ENCODE measurements around the gene SLC25A42. TPM values are rescaled to one million over a fixed set of nuclear protein-coding genes. Genes with fewer than 3 reads are reported as not detected.

The SLC25A42 gene
- total RNA-seq, 4 donors from 2014 or later, result 4.6 to 13.9 (median 7.4) TPM

GRCh38 chr19:19140476-19140875 lies 76.7 kb downstream of the SLC25A42 start:
- intact Hi-C loops (cut with DNase I; ENCODE audit: low total_unique reads), result no loop called here
- 58 to 63% methylated on average over 5 of the region's 5 CpGs for WGBS, 2 donors
- no peak overlapping the region for H3K4me3 ChIP-seq (ENCODE audit: low read depth, poor library complexity, severe bottlenecking)
- no peak for DNase-seq (ENCODE audit: low spot score in 2 of 2)
- TF ChIP-seq CTCF (IDR thresholded peaks at IDR 0.05), result no peak
- TF ChIP-seq POLR2A (IDR thresholded peaks at IDR 0.05), result no peak

DNA sequence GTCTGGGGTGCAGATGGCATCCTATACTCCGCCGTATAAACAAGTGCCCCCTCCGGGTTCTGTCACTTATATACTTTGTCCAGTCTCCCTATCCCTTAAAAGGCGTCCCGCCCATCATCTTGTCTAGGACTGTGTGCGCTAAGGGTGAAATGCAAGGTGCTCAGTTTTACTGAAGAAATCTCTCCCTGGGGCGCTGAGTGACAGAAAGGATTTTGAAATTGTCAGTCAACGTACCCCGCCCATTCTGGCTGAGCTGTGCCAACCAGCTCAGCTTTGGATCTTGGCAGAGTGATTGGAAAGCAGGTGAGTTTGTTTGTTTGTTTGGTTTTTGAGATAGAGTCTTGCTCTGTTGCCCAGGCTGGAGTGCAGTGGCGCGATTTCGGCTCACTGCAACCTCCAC lies 78.6 kb downstream of the SLC25A42 start:
- intact Hi-C loops (cut with DNase I; ENCODE audit: low total_unique reads), result no loop called here
- WGBS, 2 donors, result 73 to 75% methylated on average over 12 of the region's 12 CpGs
- no peak for DNase-seq (ENCODE audit: low spot score in 2 of 2)
- H3K4me3 ChIP-seq (ENCODE audit: low read depth, poor library complexity, severe bottlenecking), result no peak overlapping the region
- TF ChIP-seq CTCF (IDR thresholded peaks at IDR 0.05) (no peak), POLR2A (IDR thresholded peaks at IDR 0.05) (no peak)

DNA sequence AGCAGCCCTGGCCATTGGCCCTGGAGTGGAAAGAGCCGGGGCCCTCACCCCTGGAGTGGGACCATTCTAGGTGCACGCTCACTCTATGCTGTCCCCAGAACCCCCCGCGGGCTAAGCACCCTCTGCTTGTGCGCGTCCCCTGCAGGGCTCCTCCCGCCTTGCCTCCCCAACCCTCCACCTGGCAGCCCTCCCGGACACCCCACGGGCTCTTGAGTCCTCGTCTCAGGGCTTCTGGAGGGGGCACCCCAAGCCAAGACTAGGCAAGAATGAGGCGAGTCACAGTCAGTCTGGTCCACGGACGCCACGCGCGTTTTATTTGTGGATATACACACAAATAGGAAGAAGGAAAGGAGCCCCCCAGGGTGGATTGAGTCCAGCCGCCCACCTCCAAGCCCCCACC lies 81.5 kb downstream of the SLC25A42 start:
- H3K4me3 ChIP-seq (ENCODE audit: low read depth, poor library complexity, severe bottlenecking), result no peak overlapping the region
- 79 to 85% methylated on average over 15 to 16 of the region's 17 CpGs for WGBS, 2 donors
- intact Hi-C loops (cut with DNase I; ENCODE audit: low total_unique reads), result loop anchor here (5.0 kb wide), 1 partner anchor 197 kb away; no protein-coding TSS in a partner anchor
- TF ChIP-seq CTCF (IDR thresholded peaks at IDR 0.05), result no peak
- no peak for DNase-seq (ENCODE audit: low spot score in 2 of 2)

GRCh38 chr19:19145684-19146608 lies 82.2 kb downstream of the SLC25A42 start:
- TF ChIP-seq CTCF (IDR thresholded peaks at IDR 0.05) (peak in 1 of 3 donors; percentile 85), POLR2A (IDR thresholded peaks at IDR 0.05) (no peak)
- intact Hi-C loops (cut with DNase I; ENCODE audit: low total_unique reads), result loop anchor here (5.0 kb wide), 1 partner anchor 196 kb away; no protein-coding TSS in a partner anchor
- peak; percentile 66 to 97 for DNase-seq (ENCODE audit: low spot score in 2 of 2)
- no peak overlapping the region for H3K4me3 ChIP-seq (ENCODE audit: low read depth, poor library complexity, severe bottlenecking)
- WGBS, 2 donors, result 31 to 34% methylated on average over 38 to 45 of the region's 47 CpGs

GRCh38 chr19:19146865-19147264 lies 83.1 kb downstream of the SLC25A42 start:
- intact Hi-C loops (cut with DNase I; ENCODE audit: low total_unique reads), result loop anchor here (5.0 kb wide), 1 partner anchor 195 kb away; no protein-coding TSS in a partner anchor
- WGBS, 2 donors, result 95 to 96% methylated on average over 7 of the region's 7 CpGs
- H3K4me3 ChIP-seq (ENCODE audit: low read depth, poor library complexity, severe bottlenecking), result no peak overlapping the region
- no peak for TF ChIP-seq POLR2A (IDR thresholded peaks at IDR 0.05)
- no peak for TF ChIP-seq CTCF (IDR thresholded peaks at IDR 0.05)
- no peak for DNase-seq (ENCODE audit: low spot score in 2 of 2)
